Measurements from ENCODE around the gene HCFC2. TPM values are rescaled to one million over a fixed set of nuclear protein-coding genes. Genes with fewer than 3 reads are reported as not detected.

Gene HCFC2
- total and polyA plus RNA-seq, 2 of the 8 experiments (the other 6 are each of a cell fraction or from before 2014, with no cell fraction given), result 0.62 to 1.8 TPM

- no peaks in the 10 kb centered on the region for H3K9me3 ChIP-seq (ENCODE audit: insufficient read depth in 2 of 2, low read depth in 1 of 2, low read length in 1 of 2)
Measured at GRCh38 chr12:104121001-104121400, 56.7 kb downstream of the HCFC2 start.

More at GRCh38 chr12:104121001-104121400, 56.7 kb downstream of the HCFC2 start:
- no peak overlapping the region for H3K27ac ChIP-seq (ENCODE audit: low read depth, low read length)
- H3K27me3 ChIP-seq (replicated peaks in 1 of 4; ENCODE audit: control insufficient read depth in 3 of 4, extremely low read depth in 1 of 4, insufficient read depth in 3 of 4, low read length in 3 of 4), result no peaks in the 10 kb centered on the region
- no peak overlapping the region for H4K8ac ChIP-seq (ENCODE audit: extremely low read depth, insufficient read depth, low read length)
- ChIA-PET POLR2A (ENCODE audit: partially characterized antibody) (no interaction called here), CTCF (ENCODE audit: partially characterized antibody) (interaction anchor here (0.7 to 2.0 kb wide), 3 partner anchors 11 to 62 kb away, joined by 3 to 17 read pairs (median 3); no protein-coding TSS in a partner anchor)
- H3K36me3 ChIP-seq (ENCODE audit: control insufficient read depth in 2 of 4, insufficient read depth in 4 of 4, low read length in 3 of 4), result peaks cover 2 to 85% (median 22%) of the 10 kb centered on the region in 4 experiments; a peak in 6 of 8 replicates
- no peak overlapping the region for H3K14ac ChIP-seq (ENCODE audit: insufficient read length)
- no peak overlapping the region for H3K18ac ChIP-seq (ENCODE audit: extremely low read depth, low read length)
- H3K23me2 ChIP-seq (ENCODE audit: low read depth, low read length), result no peaks in the 10 kb centered on the region
- H2BK20ac ChIP-seq (ENCODE audit: low read length), result no peak overlapping the region
- no peak overlapping the region for H3K4ac ChIP-seq (replicated peaks; ENCODE audit: insufficient read length, low read depth, low read length)
- no peak overlapping the region for H2AK5ac ChIP-seq (ENCODE audit: low read depth, low read length)
- H3K56ac ChIP-seq (replicated peaks; ENCODE audit: insufficient read length, low read depth, low read length), result no peak overlapping the region
- peak overlapping the region in 1 of 2 experiments; percentile 18; a peak in 1 of 4 replicates for H3K4me2 ChIP-seq (ENCODE audit: insufficient read depth in 1 of 2, low read depth in 2 of 2, low read length in 2 of 2)
- no peak overlapping the region for H3K23ac ChIP-seq (ENCODE audit: insufficient read length)
- DNase-seq (ENCODE audit: low read depth in 1 of 2, low spot score in 2 of 2) (no peak), FAIRE-seq (no peak)
- H4K5ac ChIP-seq (ENCODE audit: insufficient read length, low read depth, low read length), result no peak overlapping the region
- no peak overlapping the region for H2BK5ac ChIP-seq (ENCODE audit: low read depth, low read length)
- H3K4me3 ChIP-seq (ENCODE audit: extremely low read depth in 1 of 4, insufficient read depth in 2 of 4, low read depth in 3 of 4, low read length in 4 of 4), result no peak overlapping the region
- H2BK15ac ChIP-seq (ENCODE audit: low read length), result no peak overlapping the region
- TF ChIP-seq GABPA (IDR thresholded peaks at IDR 0.05; ENCODE audit: borderline replicate concordance, insufficient read depth, low read length), result no peak
- TF ChIP-seq KDM4A (IDR thresholded peaks at IDR 0.05; ENCODE audit: low read depth, low read length, severe bottlenecking), result no peak
- no peak for TF ChIP-seq GTF2F1 (IDR thresholded peaks at IDR 0.05; ENCODE audit: borderline replicate concordance, low read depth, low read length)
- no peak for TF ChIP-seq SUZ12 (IDR thresholded peaks at IDR 0.05; ENCODE audit: low read length)
- TF ChIP-seq EGR1 (IDR thresholded peaks at IDR 0.05; ENCODE audit: borderline replicate concordance, low read depth, low read length), result no peak
- TF ChIP-seq, protein P1, sequence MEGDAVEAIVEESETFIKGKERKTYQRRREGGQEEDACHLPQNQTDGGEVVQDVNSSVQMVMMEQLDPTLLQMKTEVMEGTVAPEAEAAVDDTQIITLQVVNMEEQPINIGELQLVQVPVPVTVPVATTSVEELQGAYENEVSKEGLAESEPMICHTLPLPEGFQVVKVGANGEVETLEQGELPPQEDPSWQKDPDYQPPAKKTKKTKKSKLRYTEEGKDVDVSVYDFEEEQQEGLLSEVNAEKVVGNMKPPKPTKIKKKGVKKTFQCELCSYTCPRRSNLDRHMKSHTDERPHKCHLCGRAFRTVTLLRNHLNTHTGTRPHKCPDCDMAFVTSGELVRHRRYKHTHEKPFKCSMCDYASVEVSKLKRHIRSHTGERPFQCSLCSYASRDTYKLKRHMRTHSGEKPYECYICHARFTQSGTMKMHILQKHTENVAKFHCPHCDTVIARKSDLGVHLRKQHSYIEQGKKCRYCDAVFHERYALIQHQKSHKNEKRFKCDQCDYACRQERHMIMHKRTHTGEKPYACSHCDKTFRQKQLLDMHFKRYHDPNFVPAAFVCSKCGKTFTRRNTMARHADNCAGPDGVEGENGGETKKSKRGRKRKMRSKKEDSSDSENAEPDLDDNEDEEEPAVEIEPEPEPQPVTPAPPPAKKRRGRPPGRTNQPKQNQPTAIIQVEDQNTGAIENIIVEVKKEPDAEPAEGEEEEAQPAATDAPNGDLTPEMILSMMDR (IDR thresholded peaks at IDR 0.05; ENCODE audit: control extremely low read depth in 1 of 3, insufficient read depth in 1 of 3, low read depth in 1 of 3, low read length in 3 of 3), result no peak
- no peak for TF ChIP-seq BACH1 (IDR thresholded peaks at IDR 0.05; ENCODE audit: low read length)
- H3K79me1 ChIP-seq (ENCODE audit: low read depth, low read length), result no peaks in the 10 kb centered on the region
- peaks cover 0 to 6% (median 0%) of the 10 kb centered on the region in 4 experiments; a peak in 2 of 7 replicates for H3K4me1 ChIP-seq (replicated peaks in 1 of 4; ENCODE audit: control insufficient read depth in 3 of 4, insufficient read depth in 4 of 4, low read length in 3 of 4)
- no peak overlapping the region for H4K91ac ChIP-seq (replicated peaks; ENCODE audit: insufficient read length, low read length)
- no peak overlapping the region for H2BK12ac ChIP-seq (ENCODE audit: low read depth, low read length)
- H4K20me1 ChIP-seq (replicated peaks in 1 of 2; ENCODE audit: control insufficient read depth in 1 of 2, insufficient read depth in 2 of 2, low read length in 2 of 2), result no peaks in the 10 kb centered on the region
- no peak overlapping the region for H2BK120ac ChIP-seq (replicated peaks; ENCODE audit: low read depth, low read length)
- H3K79me2 ChIP-seq (ENCODE audit: control insufficient read depth in 1 of 2, insufficient read depth in 2 of 2, low read length in 2 of 2), result no peaks in the 10 kb centered on the region
- no peak overlapping the region for H3K9ac ChIP-seq (replicated peaks in 1 of 4; ENCODE audit: extremely low read depth in 1 of 4, low read depth in 3 of 4, low read length in 3 of 4)
- H2AFZ ChIP-seq (ENCODE audit: low read length), result no peak overlapping the region

Measured in H1 (cell line).